GM12878 (cell line): ENCODE results near the gene MAS1L.

Experiments used
- CBX3 ChIP-seq: fragments of 200-600 bp; sonication (generic); IDR thresholded peaks from 2 replicates; pipeline ENCODE4 v1.6.1; 2016; ENCODE audit warnings: low read depth, borderline replicate concordance
- JUNB ChIP-seq: IDR thresholded peaks from 2 replicates; pipeline ENCODE4 v1.6.1; 2016; ENCODE audit warnings: antibody characterized with exemption, mild to moderate bottlenecking
- POLR2A ChIP-seq: IDR thresholded peaks from 2 replicates; pipeline ENCODE4 v1.6.1; 2011; ENCODE audit warnings: low read depth, mild to moderate bottlenecking, low read length
- RELA ChIP-seq: fragments of 450-650 bp; IDR thresholded peaks from 2 replicates; pipeline ENCODE4 v1.8.0; 2014; ENCODE audit warnings: borderline replicate concordance; ENCODE audit not compliant: partially characterized antibody
- SPI1 ChIP-seq: IDR thresholded peaks from 2 replicates; pipeline ENCODE4 v1.6.1; 2011; ENCODE audit warnings: low read depth, mild to moderate bottlenecking, low read length, moderate library complexity, borderline replicate concordance; ENCODE audit not compliant: insufficient read depth
- SUZ12 ChIP-seq: fragments of 200-600 bp; sonication (generic); IDR thresholded peaks from one replicate; pipeline ENCODE4 v1.6.1; 2018; ENCODE audit warnings: antibody characterized with exemption, mild to moderate bottlenecking; ENCODE audit not compliant: unreplicated experiment
- TF ChIP-seq, protein P1 (sequence below), 3 experiments: IDR thresholded peaks in 2 of 3; conservative IDR thresholded peaks in 1 of 3; 2 replicates each; pipeline ENCODE4 v1.5.1; 2011; ENCODE audit warnings: low read depth in 3 of 3, low read length in 3 of 3, mild to moderate bottlenecking in 3 of 3, control low read depth in 2 of 3, moderate library complexity in 2 of 3, inconsistent platforms in 1 of 3, mixed read lengths in 1 of 3; ENCODE audit not compliant: control insufficient read depth in 2 of 3, insufficient read depth in 1 of 3; ENCODE audit errors: extremely low read depth in 1 of 3

DNA sequence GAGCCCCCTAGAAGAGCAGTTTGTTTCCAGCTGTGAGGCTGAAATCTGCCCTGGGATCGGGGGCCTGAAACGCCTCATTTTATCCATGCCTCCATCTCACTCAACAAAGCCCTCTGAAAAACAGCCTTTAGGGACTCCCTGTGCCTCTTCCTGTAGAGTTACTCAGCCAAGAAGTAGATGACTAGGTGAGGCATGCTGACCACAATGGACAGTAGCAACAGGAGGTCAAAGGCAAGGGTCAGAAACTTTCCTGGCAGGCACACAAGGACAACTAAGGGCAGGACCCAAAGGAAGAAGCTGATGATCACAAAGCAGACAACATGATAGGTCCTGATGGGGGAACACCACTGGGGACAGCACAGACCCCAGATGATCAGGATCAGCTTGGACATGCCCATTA is 12.8 kb downstream of the MAS1L start:
- TF ChIP-seq POLR2A (no peak), RELA (no peak), CBX3 (no peak), JUNB (no peak), SUZ12 (no peak), SPI1 (no peak)
- TF ChIP-seq, protein P1, sequence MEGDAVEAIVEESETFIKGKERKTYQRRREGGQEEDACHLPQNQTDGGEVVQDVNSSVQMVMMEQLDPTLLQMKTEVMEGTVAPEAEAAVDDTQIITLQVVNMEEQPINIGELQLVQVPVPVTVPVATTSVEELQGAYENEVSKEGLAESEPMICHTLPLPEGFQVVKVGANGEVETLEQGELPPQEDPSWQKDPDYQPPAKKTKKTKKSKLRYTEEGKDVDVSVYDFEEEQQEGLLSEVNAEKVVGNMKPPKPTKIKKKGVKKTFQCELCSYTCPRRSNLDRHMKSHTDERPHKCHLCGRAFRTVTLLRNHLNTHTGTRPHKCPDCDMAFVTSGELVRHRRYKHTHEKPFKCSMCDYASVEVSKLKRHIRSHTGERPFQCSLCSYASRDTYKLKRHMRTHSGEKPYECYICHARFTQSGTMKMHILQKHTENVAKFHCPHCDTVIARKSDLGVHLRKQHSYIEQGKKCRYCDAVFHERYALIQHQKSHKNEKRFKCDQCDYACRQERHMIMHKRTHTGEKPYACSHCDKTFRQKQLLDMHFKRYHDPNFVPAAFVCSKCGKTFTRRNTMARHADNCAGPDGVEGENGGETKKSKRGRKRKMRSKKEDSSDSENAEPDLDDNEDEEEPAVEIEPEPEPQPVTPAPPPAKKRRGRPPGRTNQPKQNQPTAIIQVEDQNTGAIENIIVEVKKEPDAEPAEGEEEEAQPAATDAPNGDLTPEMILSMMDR (IDR thresholded peaks at IDR 0.05 in 2 of 3, conservative IDR thresholded peaks at IDR 0.05 in 1 of 3; ENCODE audit: control insufficient read depth in 2 of 3, extremely low read depth in 1 of 3, insufficient read depth in 1 of 3, low read depth in 3 of 3, low read length in 3 of 3): no peak
